Retinal pigment epithelial cell (primary cell): ENCODE results near the gene ZNF879.

Experiments
- DNase-seq: peaks from one replicate; pipeline ENCODE4 v3.0.0-alpha.2; 2010; ENCODE audit warnings: low read depth
- H3K4me3 ChIP-seq: 2 replicates; pipeline ENCODE4 v1.5.1; 2011; ENCODE audit warnings: mild to moderate bottlenecking, low read length, control low read depth, moderate library complexity
- CTCF ChIP-seq: conservative IDR thresholded peaks from 2 replicates; pipeline ENCODE4 v1.5.1; 2011; ENCODE audit warnings: low read depth, low read length, control low read depth, inconsistent platforms

ZNF879 gene

GRCh38 chr5:178988436-178989220, 35.0 kb upstream of the ZNF879 start:
- DNase-seq: no peak
- no peak for TF ChIP-seq CTCF
- no peak overlapping the region for H3K4me3 ChIP-seq

DNA sequence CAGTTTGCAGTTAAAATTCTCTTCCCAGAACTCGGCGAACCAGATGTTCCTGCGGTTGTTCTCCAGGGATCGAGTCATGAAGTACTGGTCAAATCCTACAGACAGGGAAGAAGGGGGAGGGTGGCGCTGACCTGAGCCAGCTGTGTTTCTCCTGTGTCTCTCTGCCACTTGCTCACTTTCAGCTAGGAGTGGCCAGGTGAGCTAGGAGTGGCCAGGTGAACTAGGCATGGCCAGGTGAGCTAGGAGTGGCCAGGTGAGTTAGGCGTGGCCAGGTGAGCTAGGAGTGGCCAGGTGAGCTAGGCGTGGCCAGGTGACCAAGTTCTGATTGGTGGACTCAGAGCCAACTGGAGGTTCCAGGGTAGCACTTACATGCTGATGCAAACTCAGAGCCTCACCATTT, 34.3 kb upstream of the ZNF879 start:
- H3K4me3 ChIP-seq: no peak overlapping the region
- no peak for TF ChIP-seq CTCF
- DNase-seq: no peak

DNA sequence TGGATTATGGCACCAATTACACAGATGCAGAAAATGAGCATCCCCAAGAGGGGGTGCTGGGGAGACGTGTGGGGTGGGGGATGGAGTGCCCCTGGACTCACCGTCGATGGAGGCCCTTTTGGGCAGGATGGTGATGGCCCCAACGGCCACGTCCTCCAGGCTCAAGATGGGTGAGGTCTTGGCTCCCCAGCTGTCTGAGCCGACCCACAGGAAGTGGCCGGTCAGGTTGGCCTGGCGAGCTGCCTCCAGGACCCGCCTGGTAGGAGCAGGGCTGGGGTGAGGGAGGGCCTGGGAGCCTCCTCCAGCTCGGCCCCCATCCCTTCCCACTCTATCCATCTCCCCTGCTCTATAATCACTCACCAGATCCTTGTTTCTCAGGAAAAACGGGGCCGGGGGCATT, 33.1 kb upstream of the ZNF879 start:
- DNase-seq: no peak
- no peak for TF ChIP-seq CTCF
- no peak overlapping the region for H3K4me3 ChIP-seq

DNA sequence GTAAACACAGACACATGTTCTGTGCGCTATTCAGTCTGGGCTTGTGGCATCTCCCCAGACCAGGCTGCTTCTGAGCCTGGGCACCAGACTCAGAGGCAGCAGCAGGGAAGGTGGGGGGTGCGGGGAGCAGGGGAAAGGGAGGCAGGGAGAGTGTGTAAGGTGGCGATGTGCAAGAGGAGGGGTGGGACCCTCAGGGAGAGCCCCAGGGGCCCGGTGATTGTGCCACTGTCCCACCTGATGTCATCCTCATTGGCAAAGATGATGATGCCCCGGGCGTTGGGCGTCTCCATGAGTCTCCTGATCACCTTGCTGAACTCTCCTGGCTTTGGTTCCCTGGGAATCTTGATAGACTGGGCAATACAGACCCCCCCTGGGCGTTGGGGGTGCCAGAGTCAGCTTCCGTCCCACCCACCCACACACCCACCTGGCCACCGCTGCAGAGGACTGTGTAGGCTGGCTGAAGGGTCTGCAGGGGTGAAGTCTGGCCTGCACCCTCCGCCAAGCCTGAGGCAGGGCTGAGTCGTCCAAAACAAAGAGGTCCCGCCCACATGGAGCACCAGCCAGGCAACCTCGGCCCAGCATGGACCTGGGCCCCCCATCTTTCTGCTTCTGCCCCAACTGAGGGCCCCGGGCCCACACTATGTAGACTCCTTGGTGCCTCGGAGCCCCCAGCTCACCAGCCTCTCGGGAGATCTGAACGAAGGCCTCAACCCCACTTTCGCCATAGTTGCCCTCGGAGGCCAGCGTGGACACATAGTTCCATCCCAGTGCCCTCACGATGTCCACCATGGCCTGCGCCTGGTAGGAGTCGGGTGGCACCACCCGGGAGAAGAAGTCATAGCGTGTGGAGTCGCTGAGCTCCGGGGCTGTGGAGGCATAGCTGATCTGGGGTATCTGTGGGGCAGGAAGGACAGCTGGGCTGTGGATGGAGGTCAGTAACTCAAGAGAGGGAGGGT, 32.1 kb upstream of the ZNF879 start:
- TF ChIP-seq CTCF: no peak
- no peak overlapping the region for H3K4me3 ChIP-seq
- no peak for DNase-seq

DNA sequence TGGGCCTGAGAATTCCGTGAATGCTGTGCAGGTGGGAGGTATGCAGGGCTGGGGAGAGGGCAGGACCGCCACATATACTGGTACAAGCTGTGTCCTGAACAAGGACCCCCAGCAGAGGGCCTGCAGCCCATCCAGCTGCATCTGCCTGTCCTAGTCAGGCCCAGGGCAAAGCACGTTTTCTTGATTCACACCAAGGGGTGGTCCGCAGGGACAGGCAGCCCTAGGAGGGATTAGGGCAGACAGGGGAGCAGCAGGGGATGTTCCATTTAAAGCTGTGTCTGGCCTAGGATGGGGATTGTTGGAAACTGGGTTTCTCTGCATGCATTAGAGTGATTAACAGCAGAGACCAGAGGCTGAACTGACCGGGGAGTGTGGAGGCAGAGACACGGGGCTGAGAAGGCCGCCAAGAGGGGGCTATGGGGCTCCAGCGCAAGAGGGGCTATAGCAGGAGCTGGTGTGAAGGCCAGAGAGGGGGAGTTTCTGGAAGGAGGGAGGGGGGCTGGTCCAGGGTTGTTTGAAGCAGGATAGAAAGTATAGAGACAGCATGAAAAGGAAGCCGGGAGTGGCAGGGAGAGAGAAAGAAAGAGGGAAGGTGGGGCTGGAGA, 31.2 kb upstream of the ZNF879 start:
- no peak overlapping the region for H3K4me3 ChIP-seq
- TF ChIP-seq CTCF: no peak
- DNase-seq: no peak

DNA sequence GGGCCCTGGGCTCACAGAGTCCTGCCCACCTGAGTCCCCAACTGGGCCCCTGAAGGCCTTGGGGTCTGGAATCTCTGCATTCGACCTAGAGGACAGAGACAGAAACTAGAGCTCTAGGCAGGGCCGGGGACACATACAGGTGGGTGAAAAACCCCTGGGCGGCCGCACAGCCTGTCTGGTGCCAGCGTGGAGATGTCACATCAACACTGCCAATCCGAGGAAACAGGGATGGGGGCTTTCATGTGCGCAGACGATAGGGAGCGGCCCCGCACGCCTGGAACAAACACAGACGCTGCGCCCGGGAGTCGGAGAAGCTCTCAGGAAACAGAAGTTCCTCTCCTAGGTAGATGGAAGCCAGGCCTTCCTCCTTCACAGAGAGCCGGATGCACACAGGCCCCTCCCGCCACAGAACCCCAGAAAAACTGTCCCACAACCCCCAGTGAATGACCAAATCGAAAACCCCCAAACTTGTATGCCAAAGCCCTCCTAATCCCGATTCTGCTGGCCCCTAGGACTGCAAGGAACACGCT, 30.3 kb upstream of the ZNF879 start:
- H3K4me3 ChIP-seq: no peak overlapping the region
- DNase-seq: no peak
- no peak for TF ChIP-seq CTCF
